Neuronal stem cell (in vitro differentiated cells): Measurements from ENCODE around the gene MTRR.

Source experiments
- DNase-seq: peaks from one replicate; pipeline ENCODE4 v3.0.0-alpha.2; 2013; ENCODE audit warnings: low spot score
- H2AFZ ChIP-seq: one replicate; pipeline ENCODE4 v1.6.1; 2013; ENCODE audit warnings: mild to moderate bottlenecking, low read length, inconsistent platforms
- H2AK5ac ChIP-seq: 2 replicates; pipeline ENCODE4 v1.6.1; 2013; ENCODE audit warnings: low read depth, mild to moderate bottlenecking, inconsistent platforms, low read length, moderate library complexity, mixed read lengths
- H2BK120ac ChIP-seq: 2 replicates; pipeline ENCODE4 v1.6.1; 2013; ENCODE audit warnings: low read depth, mild to moderate bottlenecking, inconsistent platforms, low read length, moderate library complexity, mixed read lengths
- H2BK12ac ChIP-seq: one replicate; pipeline ENCODE4 v1.6.1; 2013; ENCODE audit warnings: low read length, inconsistent platforms
- H2BK15ac ChIP-seq: 2 replicates; pipeline ENCODE4 v1.6.1; 2013; ENCODE audit warnings: mild to moderate bottlenecking, low read length, inconsistent platforms, mixed read lengths
- H2BK5ac ChIP-seq: one replicate; pipeline ENCODE4 v1.6.1; 2013; ENCODE audit warnings: inconsistent platforms, mild to moderate bottlenecking, low read length, moderate library complexity
- H3K14ac ChIP-seq: one replicate; pipeline ENCODE4 v1.6.1; 2013; ENCODE audit warnings: low read length, inconsistent platforms
- H3K18ac ChIP-seq: 2 replicates; pipeline ENCODE4 v1.6.1; 2013; ENCODE audit warnings: low read length, inconsistent platforms
- H3K23ac ChIP-seq: 2 replicates; pipeline ENCODE4 v1.6.1; 2013; ENCODE audit warnings: low read depth, mild to moderate bottlenecking, mixed read lengths, low read length, inconsistent platforms; ENCODE audit not compliant: poor library complexity
- H3K27ac ChIP-seq: replicated peaks from 3 replicates; pipeline ENCODE4 v1.5.1; 2013; ENCODE audit warnings: low read length, inconsistent platforms
- H3K27me3 ChIP-seq, 3 experiments: 2 replicates each; pipeline ENCODE4 v1.6.1; 2013; ENCODE audit warnings: low read length in 3 of 3, mild to moderate bottlenecking in 2 of 3, inconsistent platforms in 1 of 3, low read depth in 1 of 3, mixed read lengths in 1 of 3, moderate library complexity in 1 of 3; ENCODE audit not compliant: control insufficient read depth in 3 of 3, insufficient read depth in 3 of 3
- H3K36me3 ChIP-seq, 2 donors: replicated peaks in 1 of 2; 2 replicates each; pipeline ENCODE4 v1.6.1; 2013; ENCODE audit warnings: low read length in 2 of 2; ENCODE audit not compliant: control insufficient read depth in 2 of 2, insufficient read depth in 2 of 2
- H3K4ac ChIP-seq: 2 replicates; pipeline ENCODE4 v1.6.1; 2013; ENCODE audit warnings: inconsistent platforms, mild to moderate bottlenecking, low read length, moderate library complexity
- H3K4me1 ChIP-seq, 2 donors: 1 replicate in 1 of 2; 2 replicates in 1 of 2; pipeline ENCODE4 v1.6.1; 2013; ENCODE audit warnings: low read length in 2 of 2, low read depth in 1 of 2; ENCODE audit not compliant: control insufficient read depth in 2 of 2, insufficient read depth in 1 of 2
- H3K4me2 ChIP-seq: one replicate; pipeline ENCODE4 v1.6.1; 2013; ENCODE audit warnings: mild to moderate bottlenecking, low read length, inconsistent platforms; ENCODE audit not compliant: insufficient read depth, poor library complexity, severe bottlenecking
- H3K4me3 ChIP-seq, 2 donors: 2 replicates each; pipeline ENCODE4 v1.5.1; 2013; ENCODE audit warnings: low read length in 2 of 2, mild to moderate bottlenecking in 2 of 2, inconsistent platforms in 1 of 2, moderate library complexity in 1 of 2
- H3K79me1 ChIP-seq: one replicate; pipeline ENCODE4 v1.6.1; 2013; ENCODE audit warnings: low read depth, mild to moderate bottlenecking, inconsistent platforms, low read length, moderate library complexity
- H3K9ac ChIP-seq: one replicate; pipeline ENCODE4 v1.6.1; 2013; ENCODE audit warnings: mild to moderate bottlenecking, low read depth, low read length, inconsistent platforms; ENCODE audit not compliant: poor library complexity
- H3K9me3 ChIP-seq, 2 donors: replicated peaks in 1 of 2; 2 replicates each; pipeline versions ENCODE3 to v1.6.1; 2013; ENCODE audit warnings: low read length in 2 of 2, mild to moderate bottlenecking in 2 of 2, inconsistent platforms in 1 of 2, low read depth in 1 of 2, mixed read lengths in 1 of 2, moderate library complexity in 1 of 2; ENCODE audit not compliant: control insufficient read depth in 2 of 2, insufficient read depth in 1 of 2
- H4K8ac ChIP-seq: one replicate; pipeline ENCODE4 v1.6.1; 2013; ENCODE audit warnings: low read depth, mild to moderate bottlenecking, inconsistent platforms, low read length, moderate library complexity
- H4K91ac ChIP-seq: one replicate; pipeline ENCODE4 v1.6.1; 2013; ENCODE audit warnings: low read length, low read depth, mild to moderate bottlenecking, inconsistent platforms; ENCODE audit not compliant: poor library complexity
- WGBS, 2 donors: extraction: QIAGEN DNeasy Blood & Tissue Kit; methylation state at CpG; one replicate each; pipeline ENCODE4 v1.1.7; 2013; ENCODE audit warnings: missing lambda C conversion rate in 2 of 2, mixed read lengths in 1 of 2; ENCODE audit not compliant: insufficient read length in 2 of 2, insufficient replicate concordance in 1 of 2; ENCODE audit errors: extremely low coverage in 2 of 2; 5-methylcytosine and 5-hydroxymethylcytosine counted together

MTRR gene

DNA sequence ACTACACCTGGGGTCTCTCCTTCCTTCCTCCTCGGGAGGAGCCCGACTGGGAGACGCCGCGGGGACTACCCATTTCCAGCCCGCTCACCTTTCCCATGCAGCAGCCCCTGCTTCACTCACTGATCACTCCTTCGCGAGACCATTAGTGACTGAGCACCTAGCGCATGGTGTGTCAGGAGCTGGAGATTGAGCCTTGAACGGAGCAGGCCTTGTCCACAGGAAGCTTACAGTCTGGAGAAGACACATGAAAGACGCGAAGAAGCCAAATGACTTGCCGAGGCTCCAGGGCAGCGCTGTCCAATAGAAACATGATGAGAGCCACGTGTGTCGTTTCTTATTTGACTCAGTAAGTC, 17.7 kb upstream of the MTRR start:
- Histone ChIP-seq H3K79me1 (no peaks in the 10 kb centered on the region), H2AFZ (peak overlapping the region; percentile 96), H3K27ac (peak overlapping the region; percentile 82), H4K8ac (peak overlapping the region; percentile 21), H3K4me2 (peak overlapping the region; percentile 79), H2BK12ac (no peak overlapping the region), H3K4ac (no peak overlapping the region), H3K4me3 (peak overlapping the region; percentile 55 to 94), H3K9ac (no peak overlapping the region), H2BK120ac (peak overlapping the region; percentile 11), H3K14ac (no peak overlapping the region), H3K23ac (no peak overlapping the region), H2AK5ac (peak overlapping the region; percentile 90), H3K4me1 (peaks cover 3 to 5% of the 10 kb centered on the region in 2 donors), H4K91ac (no peak overlapping the region), H3K9me3 (peaks cover 3% of the 10 kb centered on the region in 2 donors), H3K36me3 (no peaks in the 10 kb centered on the region), H3K18ac (peak overlapping the region; percentile 95), H2BK15ac (peak overlapping the region; percentile 66), H3K27me3 (peaks cover 0 to 18% (median 3%) of the 10 kb centered on the region in 3 experiments), H2BK5ac (peak overlapping the region; percentile 79)
- no peak for DNase-seq
- WGBS, 2 donors: no CpG with 5 or more reads among the region's 16 CpGs

DNA sequence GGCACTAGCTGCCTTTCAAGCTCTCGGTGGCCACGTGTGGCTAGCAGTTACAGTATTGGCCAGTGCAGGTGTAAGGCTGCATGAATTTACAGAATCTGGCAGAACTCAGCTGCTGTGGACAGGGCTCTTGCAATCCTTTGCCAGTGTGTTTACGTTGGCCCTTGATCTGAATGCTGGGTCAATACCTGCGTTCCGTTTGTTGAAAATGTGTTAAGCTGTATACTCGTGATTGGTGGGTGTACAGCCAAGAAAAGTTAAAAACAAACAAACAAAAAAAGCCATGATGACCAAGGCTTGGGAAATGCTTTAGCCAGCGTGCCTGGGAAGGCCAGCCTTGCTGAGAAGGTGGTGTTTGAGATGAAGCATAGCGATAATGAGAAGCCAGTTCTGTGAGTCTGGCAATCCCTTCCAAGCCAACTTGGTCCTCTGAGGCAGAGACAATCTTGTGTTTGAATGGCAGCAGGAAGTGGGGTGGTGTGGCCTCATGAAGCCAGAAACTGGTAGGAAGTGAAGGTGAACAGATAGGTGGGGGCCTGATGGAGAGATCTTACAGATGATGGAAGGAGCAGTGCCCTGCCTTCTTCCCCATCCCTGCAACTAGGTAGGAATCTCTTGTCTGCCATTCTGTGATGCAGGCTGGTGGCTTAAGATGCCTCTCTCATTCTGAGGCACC, 17.2 kb upstream of the MTRR start:
- no peak overlapping the region for H3K14ac ChIP-seq
- no peaks in the 10 kb centered on the region for H3K36me3 ChIP-seq
- no peak overlapping the region for H3K18ac ChIP-seq
- no peak overlapping the region for H3K27ac ChIP-seq
- H3K9ac ChIP-seq: no peak overlapping the region
- H3K4ac ChIP-seq: no peak overlapping the region
- H2AK5ac ChIP-seq: peak overlapping the region; percentile 90
- no CpG with 5 or more reads among the region's 8 CpGs for WGBS, 2 donors
- H3K4me3 ChIP-seq: no peak overlapping the region
- H3K9me3 ChIP-seq: peaks cover 3% of the 10 kb centered on the region in 2 donors
- H3K23ac ChIP-seq: no peak overlapping the region
- H3K4me1 ChIP-seq: peaks cover 3 to 5% of the 10 kb centered on the region in 2 donors
- no peak for DNase-seq
- peaks cover 0 to 18% (median 3%) of the 10 kb centered on the region in 3 experiments for H3K27me3 ChIP-seq
- H2BK120ac ChIP-seq: no peak overlapping the region
- peak overlapping the region; percentile 96 for H2AFZ ChIP-seq
- H2BK5ac ChIP-seq: no peak overlapping the region
- peak overlapping the region; percentile 21 for H4K8ac ChIP-seq
- no peaks in the 10 kb centered on the region for H3K79me1 ChIP-seq
- H4K91ac ChIP-seq: no peak overlapping the region
- no peak overlapping the region for H2BK12ac ChIP-seq
- H3K4me2 ChIP-seq: no peak overlapping the region
- H2BK15ac ChIP-seq: peak overlapping the region; percentile 66

DNA sequence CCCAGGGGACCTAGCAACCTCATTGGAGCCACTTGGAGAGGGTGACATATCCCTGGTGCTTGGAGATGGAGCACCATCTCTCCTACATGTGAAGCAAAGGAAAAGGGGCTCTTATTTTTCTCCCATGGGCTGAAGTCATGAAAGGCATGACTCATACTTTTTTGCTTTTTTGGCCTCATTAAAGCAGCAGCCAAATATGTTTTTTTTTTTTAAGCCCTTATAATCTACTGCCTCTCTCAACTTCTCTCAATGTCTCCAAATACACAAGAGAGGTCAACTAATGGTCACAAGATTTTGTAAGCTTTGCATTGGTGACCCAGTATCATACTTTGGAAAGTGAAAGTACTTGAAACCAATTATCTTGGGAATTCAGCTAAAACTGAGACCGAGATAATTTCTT, 16.4 kb upstream of the MTRR start:
- Histone ChIP-seq H3K14ac (no peak overlapping the region), H2BK12ac (no peak overlapping the region), H2AK5ac (peak overlapping the region; percentile 23), H3K36me3 (peaks cover 2% of the 10 kb centered on the region in 2 donors), H3K4ac (no peak overlapping the region), H3K9ac (no peak overlapping the region), H3K23ac (no peak overlapping the region), H3K79me1 (no peaks in the 10 kb centered on the region), H2AFZ (no peak overlapping the region), H3K18ac (no peak overlapping the region), H2BK120ac (no peak overlapping the region), H4K8ac (no peak overlapping the region), H3K4me2 (no peak overlapping the region), H3K4me3 (no peak overlapping the region), H3K4me1 (peaks cover 3 to 5% of the 10 kb centered on the region in 2 donors), H3K27ac (no peak overlapping the region), H3K27me3 (peaks cover 0 to 18% (median 4%) of the 10 kb centered on the region in 3 experiments), H2BK15ac (no peak overlapping the region), H3K9me3 (peaks cover 3% of the 10 kb centered on the region in 2 donors), H2BK5ac (no peak overlapping the region), H4K91ac (no peak overlapping the region)
- no peak for DNase-seq
- no CpG with 5 or more reads among the region's 1 CpG for WGBS, 2 donors

DNA sequence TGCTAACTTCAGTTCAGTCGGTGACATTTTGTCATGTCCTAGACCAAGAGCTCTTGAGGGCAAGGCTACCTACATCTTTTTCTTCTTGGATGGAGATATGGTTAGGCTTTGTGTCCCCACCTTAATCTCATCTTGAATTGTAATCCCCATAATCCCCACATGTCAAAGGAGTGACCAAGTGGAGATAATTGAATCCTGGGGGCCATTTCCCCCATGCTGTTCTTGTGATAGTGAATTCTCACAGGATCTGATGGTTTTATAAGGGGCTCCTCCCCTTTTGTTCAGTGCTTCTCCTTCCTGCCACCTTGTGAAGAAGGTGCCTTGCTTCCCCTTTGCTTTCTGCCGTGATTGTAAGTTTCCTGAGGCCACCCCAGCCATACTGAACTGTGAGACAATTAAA, 16.0 kb upstream of the MTRR start:
- Histone ChIP-seq H3K4me3 (no peak overlapping the region), H3K9ac (no peak overlapping the region), H3K14ac (no peak overlapping the region), H3K4me2 (no peak overlapping the region), H3K4ac (no peak overlapping the region), H2BK5ac (no peak overlapping the region), H4K91ac (no peak overlapping the region), H2BK120ac (no peak overlapping the region), H3K18ac (no peak overlapping the region), H3K27ac (no peak overlapping the region), H3K23ac (no peak overlapping the region), H4K8ac (no peak overlapping the region), H2BK12ac (no peak overlapping the region), H2AFZ (no peak overlapping the region), H3K9me3 (peaks cover 3% of the 10 kb centered on the region in 2 donors), H2BK15ac (no peak overlapping the region), H3K36me3 (peaks cover 4 to 6% of the 10 kb centered on the region in 2 donors), H2AK5ac (no peak overlapping the region), H3K4me1 (peaks cover 3 to 5% of the 10 kb centered on the region in 2 donors), H3K27me3 (peaks cover 0 to 17% (median 5%) of the 10 kb centered on the region in 3 experiments), H3K79me1 (no peaks in the 10 kb centered on the region)
- DNase-seq: no peak
- no CpG with 5 or more reads among the region's 2 CpGs for WGBS, 2 donors
